Loucy (cell line): ENCODE measurements around the gene ADAM23.
A peak's percentile ranks its signal among the peaks of the same experiment; 100 is the strongest.

Source experiments
- H2AFZ ChIP-seq: fragments of 200-600 bp; sonication (generic); 2 replicates; pipeline ENCODE4 v1.6.0; 2016; ENCODE audit warnings: antibody characterized with exemption, mild to moderate bottlenecking, low read length, moderate library complexity
- H3F3A ChIP-seq: fragments of 200-600 bp; 2 replicates; pipeline ENCODE4 v1.6.0; 2016; ENCODE audit warnings: antibody characterized with exemption, low read depth, mild to moderate bottlenecking
- H3K27me3 ChIP-seq: fragments of 200-600 bp; sonication (generic); 2 replicates; pipeline ENCODE4 v1.6.1; 2014; ENCODE audit warnings: low read length, mild to moderate bottlenecking; ENCODE audit not compliant: insufficient read depth, poor library complexity, severe bottlenecking
- H3K36me3 ChIP-seq: fragments of 200-600 bp; sonication (generic); 2 replicates; pipeline ENCODE4 v1.6.1; 2016; ENCODE audit warnings: low read length; ENCODE audit not compliant: insufficient read depth
- H3K4me1 ChIP-seq: fragments of 200-600 bp; sonication (generic); 2 replicates; pipeline ENCODE4 v1.5.1; 2014; ENCODE audit warnings: low read length, mild to moderate bottlenecking; ENCODE audit not compliant: insufficient read depth, poor library complexity, severe bottlenecking
- H3K4me2 ChIP-seq: fragments of 200-600 bp; sonication (generic); 2 replicates; pipeline ENCODE4 v1.6.0; 2014; ENCODE audit warnings: antibody characterized with exemption, low read length, low read depth, mild to moderate bottlenecking; ENCODE audit not compliant: poor library complexity, severe bottlenecking
- H3K4me3 ChIP-seq: fragments of 200-600 bp; sonication (generic); 2 replicates; pipeline ENCODE4 v1.5.1; 2014; ENCODE audit warnings: low read length, mild to moderate bottlenecking, mixed read lengths; ENCODE audit not compliant: poor library complexity, severe bottlenecking
- H3K79me2 ChIP-seq: fragments of 200-600 bp; sonication (generic); 2 replicates; pipeline ENCODE4 v1.6.1; 2014; ENCODE audit warnings: low read length; ENCODE audit not compliant: insufficient read depth
- H3K9ac ChIP-seq: fragments of 200-600 bp; sonication (generic); 2 replicates; pipeline ENCODE4 v1.6.0; 2014; ENCODE audit warnings: mild to moderate bottlenecking, low read depth, low read length, moderate library complexity; ENCODE audit not compliant: poor library complexity, severe bottlenecking
- H3K9me2 ChIP-seq: fragments of 200-600 bp; sonication (generic); replicated peaks from 2 replicates; pipeline ENCODE4 v1.6.1; 2016; ENCODE audit warnings: low read depth, low read length, mixed read lengths
- H3K9me3 ChIP-seq: fragments of 200-600 bp; sonication (generic); 2 replicates; pipeline ENCODE4 v1.6.1; 2014; ENCODE audit warnings: mild to moderate bottlenecking, antibody characterized with exemption, low read length, low read depth; ENCODE audit not compliant: insufficient read depth
- H4K20me1 ChIP-seq: fragments of 200-600 bp; sonication (generic); 2 replicates; pipeline ENCODE4 v1.6.0; 2014; ENCODE audit warnings: antibody characterized with exemption, low read length, mild to moderate bottlenecking; ENCODE audit not compliant: insufficient read depth, poor library complexity, severe bottlenecking
- CTCF ChIP-seq: fragments of 200-600 bp; sonication (generic); conservative IDR thresholded peaks from 2 replicates; pipeline ENCODE4 v1.5.1; 2014; ENCODE audit warnings: mild to moderate bottlenecking, antibody characterized with exemption, low read length
- EZH2phosphoT487 ChIP-seq: fragments of 200-600 bp; IDR thresholded peaks from 2 replicates; pipeline ENCODE4 v1.6.1; 2018; ENCODE audit warnings: antibody characterized with exemption, mild to moderate bottlenecking, moderate library complexity, borderline replicate concordance

The ADAM23 gene

DNA sequence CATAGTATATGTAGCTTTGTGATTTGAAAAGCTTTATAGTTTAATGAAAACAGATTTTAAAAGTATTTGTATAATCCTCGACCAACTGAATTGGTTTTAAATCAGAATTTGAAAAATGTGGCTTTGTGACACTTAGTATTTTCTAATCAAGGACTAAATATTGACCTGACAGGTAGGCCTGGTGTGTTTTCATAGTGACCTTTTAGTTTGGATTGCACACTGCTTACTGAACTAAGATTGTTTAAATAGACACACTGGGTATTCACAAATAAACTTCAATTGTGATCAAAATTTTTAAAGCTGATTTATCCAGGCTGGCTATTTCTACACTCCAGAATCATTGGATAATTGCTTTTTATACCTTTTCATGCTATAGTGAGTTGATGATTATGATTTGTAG is 167.1 kb downstream of the ADAM23 start:
- H3K4me2 ChIP-seq, result no peak overlapping the region
- H3K9me3 ChIP-seq, result no peaks in the 10 kb centered on the region
- peaks cover 11% of the 10 kb centered on the region for H3K4me1 ChIP-seq
- peak overlapping the region; percentile 93; the same call in 1 of the 2 replicates for H2AFZ ChIP-seq
- no peaks in the 10 kb centered on the region for H3K36me3 ChIP-seq
- H3F3A ChIP-seq, result no peaks in the 10 kb centered on the region
- H3K9ac ChIP-seq, result no peak overlapping the region
- TF ChIP-seq EZH2phosphoT487 (no peak), CTCF (no peak)
- H4K20me1 ChIP-seq, result no peaks in the 10 kb centered on the region
- no peaks in the 10 kb centered on the region for H3K79me2 ChIP-seq
- H3K4me3 ChIP-seq, result no peak overlapping the region
- no peaks in the 10 kb centered on the region for H3K9me2 ChIP-seq
- H3K27me3 ChIP-seq, result no peaks in the 10 kb centered on the region

- no peak for TF ChIP-seq CTCF
- TF ChIP-seq EZH2phosphoT487, result no peak
- H3F3A ChIP-seq, result no peaks in the 10 kb centered on the region
- no peak overlapping the region for H3K9ac ChIP-seq
- H3K9me3 ChIP-seq, result no peaks in the 10 kb centered on the region
- no peaks in the 10 kb centered on the region for H3K9me2 ChIP-seq
- no peak overlapping the region for H3K4me2 ChIP-seq
- no peaks in the 10 kb centered on the region for H4K20me1 ChIP-seq
- no peaks in the 10 kb centered on the region for H3K36me3 ChIP-seq
- H3K27me3 ChIP-seq, result no peaks in the 10 kb centered on the region
- no peaks in the 10 kb centered on the region for H3K79me2 ChIP-seq
- H3K4me1 ChIP-seq, result peaks cover 11% of the 10 kb centered on the region
- H3K4me3 ChIP-seq, result no peak overlapping the region
- H2AFZ ChIP-seq, result no peak overlapping the region
These were observed 167.9 kb downstream of the ADAM23 start for GRCh38 chr2:206611191-206611590.

DNA sequence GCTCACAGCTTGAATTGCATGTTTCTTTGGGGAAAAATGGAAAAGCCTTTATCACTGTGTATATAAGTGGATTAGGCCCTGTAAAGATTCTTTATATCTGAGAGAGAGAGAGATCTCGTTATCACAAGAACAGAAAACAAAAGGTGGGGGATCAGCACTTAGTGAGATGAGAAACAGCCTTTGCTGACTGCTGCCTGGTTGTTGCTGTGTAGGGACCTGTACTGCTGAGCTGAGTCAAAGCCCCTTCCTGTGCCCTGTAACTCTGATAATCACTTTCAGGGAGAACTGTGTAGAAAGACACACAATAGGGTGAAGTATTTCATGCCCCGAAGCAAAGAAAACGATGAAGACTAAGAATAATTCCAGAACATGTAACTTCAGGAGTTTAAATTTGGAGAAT is 168.4 kb downstream of the ADAM23 start:
- no peak overlapping the region for H2AFZ ChIP-seq
- no peaks in the 10 kb centered on the region for H3K36me3 ChIP-seq
- no peak overlapping the region for H3K9ac ChIP-seq
- no peaks in the 10 kb centered on the region for H3K79me2 ChIP-seq
- no peak overlapping the region for H3K4me3 ChIP-seq
- H3K9me3 ChIP-seq, result no peaks in the 10 kb centered on the region
- TF ChIP-seq EZH2phosphoT487 (no peak), CTCF (no peak)
- no peak overlapping the region for H3K4me2 ChIP-seq
- H3F3A ChIP-seq, result no peaks in the 10 kb centered on the region
- H3K9me2 ChIP-seq, result no peaks in the 10 kb centered on the region
- H4K20me1 ChIP-seq, result no peaks in the 10 kb centered on the region
- no peaks in the 10 kb centered on the region for H3K27me3 ChIP-seq
- peaks cover 11% of the 10 kb centered on the region for H3K4me1 ChIP-seq
